ENCODE results near the gene USB1.
A peak's percentile ranks its signal among the peaks of the same experiment; 100 is the strongest.

USB1 gene, protein sequence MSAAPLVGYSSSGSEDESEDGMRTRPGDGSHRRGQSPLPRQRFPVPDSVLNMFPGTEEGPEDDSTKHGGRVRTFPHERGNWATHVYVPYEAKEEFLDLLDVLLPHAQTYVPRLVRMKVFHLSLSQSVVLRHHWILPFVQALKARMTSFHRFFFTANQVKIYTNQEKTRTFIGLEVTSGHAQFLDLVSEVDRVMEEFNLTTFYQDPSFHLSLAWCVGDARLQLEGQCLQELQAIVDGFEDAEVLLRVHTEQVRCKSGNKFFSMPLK

GRCh38 chr16:58000706-58001676 is at the start of gene USB1:
Gene USB1, plus strand, starts transcription at chr16:58001407. Its CDS starts 77 bp downstream, at chr16:58001484.
- peak; percentile 93 for DNase-seq (ENCODE audit: low spot score)

- no peak for DNase-seq (ENCODE audit: low spot score)
Observed at GRCh38 chr16:57952909-57953308, 48.3 kb upstream of the USB1 start.

DNA sequence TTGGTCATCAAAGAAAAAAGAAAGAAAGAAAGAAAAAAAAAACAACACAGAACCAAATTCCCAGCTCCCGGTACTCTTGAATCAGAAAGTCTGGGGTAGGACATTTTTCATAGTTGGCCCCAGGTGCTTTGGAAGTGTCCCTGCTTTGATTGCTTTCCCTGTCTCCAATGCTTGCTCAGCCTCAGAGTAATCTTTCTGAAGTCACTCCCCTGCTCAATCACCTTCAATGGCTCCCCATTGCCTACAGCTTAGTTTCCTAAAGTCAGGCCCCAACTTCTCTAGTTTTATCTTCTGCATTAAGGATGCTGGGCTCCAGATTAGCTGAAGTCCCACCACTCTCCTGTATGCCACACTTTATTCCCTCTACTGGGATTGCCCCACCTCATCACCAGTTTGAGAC is 47.4 kb upstream of the USB1 start:
- DNase-seq (ENCODE audit: low spot score), result no peak

DNA sequence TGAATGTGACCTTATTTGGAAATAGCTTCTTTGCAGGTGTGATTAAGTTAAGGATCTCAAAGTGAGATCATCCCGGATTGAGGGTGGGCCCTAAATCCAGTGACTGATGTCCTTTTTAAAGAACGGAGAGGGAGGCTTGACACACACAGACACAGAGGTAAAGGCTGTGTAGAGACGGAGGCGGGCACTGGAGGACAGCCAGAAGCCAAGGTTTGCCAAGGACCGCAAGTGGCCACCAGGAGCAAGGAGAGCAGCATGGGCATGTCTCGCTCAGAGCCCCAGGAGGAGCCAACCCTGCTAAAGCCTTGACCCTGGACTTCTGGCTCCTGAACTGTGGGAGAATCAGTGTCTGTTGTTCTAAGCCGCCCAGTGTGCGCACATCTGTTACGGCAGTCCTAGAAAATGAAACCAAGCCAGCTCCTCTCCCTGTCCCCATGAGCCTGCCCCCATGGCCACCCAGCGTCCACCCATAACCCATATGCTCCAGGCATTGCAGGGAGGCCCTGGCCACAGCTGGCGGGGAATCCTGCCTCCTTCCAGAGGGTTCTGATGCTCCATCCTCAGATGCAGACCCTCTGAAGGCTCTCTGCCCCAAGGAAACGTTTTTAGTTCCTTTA is 45.5 kb upstream of the USB1 start:
- DNase-seq (ENCODE audit: low spot score), result no peak

DNA sequence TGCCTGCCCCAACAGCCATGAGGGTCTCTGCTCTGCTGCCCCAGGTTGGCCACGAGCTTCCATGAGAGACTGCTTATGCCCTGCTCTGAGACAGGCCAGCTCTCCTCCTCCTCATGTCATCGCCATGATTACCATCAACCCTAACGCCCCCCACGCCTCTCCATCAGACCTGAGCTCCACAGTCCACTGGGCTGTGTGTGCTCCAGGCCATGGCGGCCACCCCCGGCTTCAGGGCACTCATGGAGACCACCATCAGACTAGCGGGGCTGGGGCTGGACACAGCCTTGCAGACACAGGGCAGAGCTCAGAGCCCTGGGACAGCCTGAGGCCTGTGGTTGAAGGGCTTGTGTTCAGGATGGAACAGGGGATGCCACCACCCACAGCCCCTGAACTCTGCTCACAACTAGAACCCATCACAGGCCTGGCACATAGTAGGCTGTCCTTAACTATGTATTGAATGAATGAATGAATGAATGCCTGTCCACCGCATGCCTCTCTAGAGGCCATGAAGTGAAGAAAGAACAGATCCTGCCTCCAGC is 44.9 kb upstream of the USB1 start:
- DNase-seq (ENCODE audit: low spot score), result no peak

GRCh38 chr16:57956924-57957672 is 44.1 kb upstream of the USB1 start:
- DNase-seq (ENCODE audit: low spot score), result no peak

DNA sequence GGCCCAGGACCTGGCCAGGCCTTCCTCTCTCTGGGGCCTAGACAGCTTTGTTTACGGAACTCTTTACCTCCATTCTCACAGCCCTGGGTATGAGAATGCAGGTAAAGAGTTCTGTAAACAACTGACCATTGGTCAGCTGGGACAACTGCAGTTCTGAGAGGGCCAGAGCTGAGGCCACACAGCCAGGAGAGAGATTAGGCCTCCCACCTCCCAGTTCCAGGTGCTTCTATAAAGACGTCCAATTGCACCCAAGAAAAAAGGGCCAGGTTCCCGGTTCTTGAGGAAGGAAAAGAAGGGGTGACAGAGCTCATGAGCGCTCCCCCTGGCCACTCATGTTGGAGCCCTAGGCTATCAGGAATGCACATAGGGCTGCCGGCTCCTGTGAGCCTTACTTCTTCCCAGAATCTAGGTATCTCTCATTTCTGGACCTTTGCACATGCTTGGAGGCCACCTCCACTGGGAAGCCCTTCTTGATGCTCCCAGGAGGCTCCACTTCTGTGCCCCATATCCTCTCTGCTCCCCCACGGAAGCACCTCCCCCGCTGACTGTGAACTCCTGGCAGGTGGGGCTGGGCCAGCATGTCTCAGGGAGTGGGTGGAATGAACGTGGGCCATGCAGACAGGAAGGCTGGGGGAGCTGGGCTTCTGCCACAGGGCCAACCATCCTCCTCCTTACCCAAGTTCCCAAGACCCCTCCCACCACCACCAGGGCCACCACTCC is 43.4 kb upstream of the USB1 start:
- DNase-seq (ENCODE audit: low spot score), result no peak

- no peak for DNase-seq (ENCODE audit: low spot score)
Observed at GRCh38 chr16:57958544-57958943, 42.7 kb upstream of the USB1 start.

GRCh38 chr16:57959121-57959520 is 42.1 kb upstream of the USB1 start:
- DNase-seq (ENCODE audit: low spot score), result no peak

DNA sequence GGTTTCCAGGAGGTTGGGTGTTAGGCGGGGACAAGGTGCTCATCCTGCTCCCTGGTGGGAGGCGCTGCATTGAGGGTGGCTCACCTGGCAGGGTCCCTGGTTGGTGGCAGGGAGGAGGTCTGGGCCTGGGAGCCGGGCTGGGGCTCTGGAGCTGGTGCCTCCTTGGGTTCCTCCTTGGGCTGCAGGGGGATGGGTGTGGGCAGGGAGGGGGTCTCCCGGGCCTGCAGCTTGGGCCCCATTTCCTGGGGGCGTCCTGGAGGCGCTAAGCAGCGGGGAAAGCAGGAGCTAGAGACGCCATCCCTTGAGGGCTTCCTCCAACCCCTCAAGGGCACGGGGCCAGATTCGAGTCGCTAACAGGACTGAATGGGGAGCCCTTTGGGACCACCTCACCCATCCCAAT is 41.4 kb upstream of the USB1 start:
- no peak for DNase-seq (ENCODE audit: low spot score)

- no peak for DNase-seq (ENCODE audit: low spot score)
Observed at GRCh38 chr16:57960310-57960709, 40.9 kb upstream of the USB1 start.

GRCh38 chr16:57960826-57961472 is 40.3 kb upstream of the USB1 start:
- no peak for DNase-seq (ENCODE audit: low spot score)

DNA sequence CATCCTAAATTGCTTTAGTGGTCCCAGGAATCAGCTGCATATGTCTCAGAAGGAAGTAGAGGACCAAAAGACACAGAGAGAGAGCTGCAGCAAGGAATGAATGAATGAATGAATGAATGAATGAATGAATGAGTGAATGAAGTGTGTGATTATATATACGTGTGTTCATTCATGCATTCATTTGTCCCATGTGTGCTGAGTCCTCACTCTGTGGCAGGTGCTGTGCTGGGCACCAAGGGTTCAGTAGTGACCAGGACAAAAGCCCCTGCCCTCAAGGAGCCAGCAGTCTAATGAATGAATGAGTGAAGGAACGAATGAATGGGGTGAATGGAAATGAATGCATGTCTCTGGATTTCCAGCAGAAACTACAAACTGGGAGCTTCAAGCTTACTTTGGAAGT is 39.7 kb upstream of the USB1 start:
- no peak for DNase-seq (ENCODE audit: low spot score)

- DNase-seq (ENCODE audit: low spot score), result no peak
Observed at GRCh38 chr16:57962046-57962445, 39.2 kb upstream of the USB1 start.

- no peak for DNase-seq (ENCODE audit: low spot score)
Observed at GRCh38 chr16:57962756-57963155, 38.5 kb upstream of the USB1 start.

DNA sequence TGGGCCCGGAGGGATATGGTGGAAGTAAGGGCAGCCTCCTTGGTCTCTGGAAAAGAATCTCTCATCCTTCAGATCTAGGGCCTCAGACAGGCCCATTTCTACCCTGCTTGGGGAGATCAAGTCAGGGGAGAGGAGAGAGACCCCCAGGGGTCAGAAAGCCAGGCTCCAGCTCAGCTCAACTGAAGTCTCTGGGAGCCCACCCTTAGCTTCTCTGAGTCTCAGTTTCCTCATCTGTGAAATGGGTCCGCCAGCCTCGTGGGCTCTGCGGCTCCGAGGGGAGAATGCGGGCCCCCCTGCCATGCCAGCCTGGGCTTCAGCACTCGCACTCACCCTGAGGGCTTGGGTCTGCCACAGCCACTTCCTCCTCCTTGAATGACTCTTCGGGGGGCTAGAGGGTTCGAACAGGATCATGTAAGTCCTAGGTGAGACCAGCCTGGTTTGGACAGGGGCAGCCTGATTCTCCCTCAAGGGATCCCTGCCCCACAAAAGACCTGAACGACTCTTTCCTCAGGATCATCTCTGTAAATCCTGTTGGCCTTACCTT is 37.0 kb upstream of the USB1 start:
- DNase-seq (ENCODE audit: low spot score), result no peak

DNA sequence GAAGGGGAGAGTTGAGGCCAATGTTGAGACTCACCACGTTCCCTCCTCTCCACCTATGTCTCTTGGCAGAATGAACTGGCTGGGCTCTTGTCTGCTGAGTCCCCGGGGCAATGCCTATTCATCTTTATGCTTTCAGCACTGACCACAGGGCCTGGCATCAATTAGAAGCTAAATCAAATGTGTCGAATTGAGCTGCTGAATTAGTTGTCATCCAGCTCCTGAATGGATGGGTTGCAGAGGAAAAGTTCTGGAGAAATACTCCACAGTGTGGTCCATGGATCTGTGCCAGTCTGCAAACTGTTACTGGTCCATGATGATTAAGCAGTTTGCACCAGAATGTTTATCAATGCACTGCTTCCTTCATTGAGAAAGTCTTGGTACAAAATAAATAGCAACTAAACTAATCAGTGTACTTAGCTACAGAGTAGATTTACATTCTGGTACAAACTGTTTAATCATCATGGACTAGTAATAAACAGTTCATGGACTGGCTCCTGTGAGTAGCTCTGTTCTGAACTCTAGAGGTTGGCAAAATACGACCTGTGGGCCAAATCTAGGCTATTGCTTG is 34.9 kb upstream of the USB1 start:
- no peak for DNase-seq (ENCODE audit: low spot score)

DNA sequence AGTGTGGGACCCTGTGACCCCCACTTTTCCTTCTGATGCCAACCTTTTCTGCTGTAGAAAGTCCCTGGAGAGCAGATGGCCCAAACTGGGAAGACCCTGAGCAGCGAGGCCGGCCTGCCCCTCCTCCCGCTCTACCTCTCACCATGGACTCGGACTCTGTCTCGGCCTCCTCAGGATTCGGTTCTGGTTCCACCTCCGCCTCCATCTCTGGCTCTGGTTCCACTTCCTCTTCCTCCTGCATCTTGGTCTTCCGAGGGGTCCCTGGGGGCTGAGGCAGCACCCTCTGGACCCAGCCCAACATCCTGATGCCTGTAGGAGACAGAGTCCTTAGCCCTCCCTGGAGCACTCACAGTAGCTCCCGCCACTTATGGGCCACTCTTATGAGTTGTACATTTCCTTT is 34.2 kb upstream of the USB1 start:
- DNase-seq (ENCODE audit: low spot score), result no peak

DNA sequence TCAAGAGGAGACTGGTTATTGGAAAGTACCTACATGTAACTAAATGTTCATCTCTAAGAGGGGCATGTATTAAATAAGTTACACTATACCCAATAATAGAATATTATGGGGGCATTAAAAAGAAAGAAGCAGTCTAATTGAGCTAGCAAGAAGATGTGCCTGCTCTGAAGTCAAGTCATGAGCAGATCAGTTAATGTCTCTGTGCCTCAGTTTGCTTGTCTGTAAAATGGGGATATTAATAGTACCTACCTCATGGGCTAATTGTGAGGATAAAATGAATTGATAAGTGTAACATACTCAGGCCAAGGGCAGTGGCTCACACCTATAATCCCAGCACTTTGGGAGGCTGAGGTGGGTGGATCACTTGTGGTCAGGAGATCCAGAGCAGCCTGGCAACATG is 33.3 kb upstream of the USB1 start:
- DNase-seq (ENCODE audit: low spot score), result no peak
